ENCODE results near the gene OPCML. TPM values are rescaled to one million over a fixed set of nuclear protein-coding genes. Genes with fewer than 3 reads are reported as not detected.

The OPCML gene
- total RNA-seq, 1 experiment from 2014 or later: 0.13 TPM

- POLR2A ChIA-PET (ENCODE audit: low non-redundant PET): no interaction called here
- no TSS peak for BruUV-seq (replicated peaks)
- no peak overlapping the region for H3K4me3 ChIP-seq (ENCODE audit: low read depth, low read length, poor library complexity, severe bottlenecking)
- H3K4me1 ChIP-seq (ENCODE audit: insufficient read depth, low read length, poor library complexity, severe bottlenecking): no peaks in the 10 kb centered on the region
- CTCF ChIA-PET: no interaction called here
- TF ChIP-seq CTCF (conservative IDR thresholded peaks at IDR 0.05; ENCODE audit: low read depth, low read length) (no peak), EZH2 (IDR thresholded peaks at IDR 0.05; ENCODE audit: borderline replicate concordance, low read depth, low read length, poor library complexity, severe bottlenecking) (no peak)
- H3K36me3 ChIP-seq (ENCODE audit: insufficient read depth, low read length, poor library complexity, severe bottlenecking): no peaks in the 10 kb centered on the region
- H3K27ac ChIP-seq (ENCODE audit: low read depth, low read length, poor library complexity, severe bottlenecking): no peak overlapping the region
- peaks cover 2% of the 10 kb centered on the region for H3K9me3 ChIP-seq (ENCODE audit: low read depth, low read length, poor library complexity, severe bottlenecking)
- no peak for DNase-seq (ENCODE audit: low spot score)
- peaks cover 63% of the 10 kb centered on the region for H3K27me3 ChIP-seq (replicated peaks; ENCODE audit: insufficient read depth, low read depth, low read length, poor library complexity)
- intact Hi-C loops (cut with micrococcal nuclease; ENCODE audit: unreplicated experiment): no loop called here
Measured at GRCh38 chr11:132716037-132716436, 816.3 kb downstream of the OPCML start.

GRCh38 chr11:132714859-132715440, 817.4 kb downstream of the OPCML start:
- Histone ChIP-seq H3K9me3 (ENCODE audit: low read depth, low read length, poor library complexity, severe bottlenecking) (peaks cover 2% of the 10 kb centered on the region), H3K36me3 (ENCODE audit: insufficient read depth, low read length, poor library complexity, severe bottlenecking) (no peaks in the 10 kb centered on the region), H3K27me3 (replicated peaks; ENCODE audit: insufficient read depth, low read depth, low read length, poor library complexity) (peaks cover 62% of the 10 kb centered on the region), H3K27ac (ENCODE audit: low read depth, low read length, poor library complexity, severe bottlenecking) (no peak overlapping the region), H3K4me1 (ENCODE audit: insufficient read depth, low read length, poor library complexity, severe bottlenecking) (no peaks in the 10 kb centered on the region), H3K4me3 (ENCODE audit: low read depth, low read length, poor library complexity, severe bottlenecking) (no peak overlapping the region)
- POLR2A ChIA-PET (ENCODE audit: low non-redundant PET): no interaction called here
- DNase-seq (ENCODE audit: low spot score): no peak
- intact Hi-C loops (cut with micrococcal nuclease; ENCODE audit: unreplicated experiment): no loop called here
- no peak for TF ChIP-seq EZH2 (IDR thresholded peaks at IDR 0.05; ENCODE audit: borderline replicate concordance, low read depth, low read length, poor library complexity, severe bottlenecking)
- no peak for TF ChIP-seq CTCF (conservative IDR thresholded peaks at IDR 0.05; ENCODE audit: low read depth, low read length)
- CTCF ChIA-PET: no interaction called here
- BruUV-seq (replicated peaks): no TSS peak

GRCh38 chr11:132712466-132712865, 819.8 kb downstream of the OPCML start:
- no peak for DNase-seq (ENCODE audit: low spot score)
- POLR2A ChIA-PET (ENCODE audit: low non-redundant PET): no interaction called here
- no TSS peak for BruUV-seq (replicated peaks)
- H3K4me1 ChIP-seq (ENCODE audit: insufficient read depth, low read length, poor library complexity, severe bottlenecking): no peaks in the 10 kb centered on the region
- CTCF ChIA-PET: no interaction called here
- H3K36me3 ChIP-seq (ENCODE audit: insufficient read depth, low read length, poor library complexity, severe bottlenecking): no peaks in the 10 kb centered on the region
- TF ChIP-seq EZH2 (IDR thresholded peaks at IDR 0.05; ENCODE audit: borderline replicate concordance, low read depth, low read length, poor library complexity, severe bottlenecking) (no peak), CTCF (conservative IDR thresholded peaks at IDR 0.05; ENCODE audit: low read depth, low read length) (no peak)
- H3K9me3 ChIP-seq (ENCODE audit: low read depth, low read length, poor library complexity, severe bottlenecking): no peaks in the 10 kb centered on the region
- no peak overlapping the region for H3K27ac ChIP-seq (ENCODE audit: low read depth, low read length, poor library complexity, severe bottlenecking)
- H3K27me3 ChIP-seq (replicated peaks; ENCODE audit: insufficient read depth, low read depth, low read length, poor library complexity): peaks cover 78% of the 10 kb centered on the region
- no peak overlapping the region for H3K4me3 ChIP-seq (ENCODE audit: low read depth, low read length, poor library complexity, severe bottlenecking)
- intact Hi-C loops (cut with micrococcal nuclease; ENCODE audit: unreplicated experiment): no loop called here

Data from A673 (cell line).